Measurements from ENCODE around the gene TMEM247.

Gene TMEM247

GRCh38 chr2:46509804-46510203 is 30.4 kb downstream of the TMEM247 start:
- Histone ChIP-seq H3K79me2 (ENCODE audit: control insufficient read depth, insufficient read depth, low read length) (no peaks in the 10 kb centered on the region), H3K56ac (ENCODE audit: low read length) (no peak overlapping the region), H4K5ac (ENCODE audit: low read length) (no peak overlapping the region), H3K9ac (ENCODE audit: low read length) (no peak overlapping the region), H3K4me3 (ENCODE audit: low read length) (no peak overlapping the region), H2AK5ac (ENCODE audit: low read length) (no peak overlapping the region), H2BK5ac (ENCODE audit: low read length) (no peak overlapping the region), H3K4me1 (ENCODE audit: control insufficient read depth, low read depth, low read length) (peaks cover 6% of the 10 kb centered on the region), H3K4ac (ENCODE audit: low read depth, low read length) (no peak overlapping the region), H3K36me3 (ENCODE audit: control insufficient read depth, insufficient read depth, low read length) (no peaks in the 10 kb centered on the region), H3K27ac (ENCODE audit: low read depth, low read length) (no peak overlapping the region), H3K23ac (ENCODE audit: low read length) (no peak overlapping the region), H3K27me3 (ENCODE audit: insufficient read depth, low read length, poor library complexity) (no peaks in the 10 kb centered on the region), H2BK15ac (replicated peaks; ENCODE audit: low read depth) (no peak overlapping the region), H4K8ac (ENCODE audit: low read depth, low read length) (no peak overlapping the region), H3K79me1 (ENCODE audit: low read length) (no peaks in the 10 kb centered on the region), H3K18ac (ENCODE audit: low read length) (no peak overlapping the region), H3K4me2 (ENCODE audit: low read length) (no peak overlapping the region), H2BK120ac (ENCODE audit: low read depth, low read length) (no peak overlapping the region)
- DNase-seq: no peak
- no CpG with 5 or more reads among the region's 3 CpGs for WGBS (ENCODE audit: extremely low coverage, insufficient coverage, low lambda C conversion rate)

GRCh38 chr2:46510598-46511177 is 31.3 kb downstream of the TMEM247 start:
- H3K4me2 ChIP-seq (ENCODE audit: low read length): no peak overlapping the region
- H3K27me3 ChIP-seq (ENCODE audit: insufficient read depth, low read length, poor library complexity): no peaks in the 10 kb centered on the region
- H2BK5ac ChIP-seq (ENCODE audit: low read length): no peak overlapping the region
- no peak overlapping the region for H3K4ac ChIP-seq (ENCODE audit: low read depth, low read length)
- no peak overlapping the region for H2BK15ac ChIP-seq (replicated peaks; ENCODE audit: low read depth)
- WGBS (ENCODE audit: extremely low coverage, insufficient coverage, low lambda C conversion rate): no CpG with 5 or more reads among the region's 5 CpGs
- H3K4me1 ChIP-seq (ENCODE audit: control insufficient read depth, low read depth, low read length): peaks cover 6% of the 10 kb centered on the region
- no peak overlapping the region for H3K56ac ChIP-seq (ENCODE audit: low read length)
- no peak overlapping the region for H2BK120ac ChIP-seq (ENCODE audit: low read depth, low read length)
- H3K36me3 ChIP-seq (ENCODE audit: control insufficient read depth, insufficient read depth, low read length): no peaks in the 10 kb centered on the region
- H3K79me2 ChIP-seq (ENCODE audit: control insufficient read depth, insufficient read depth, low read length): no peaks in the 10 kb centered on the region
- H3K79me1 ChIP-seq (ENCODE audit: low read length): no peaks in the 10 kb centered on the region
- no peak overlapping the region for H4K8ac ChIP-seq (ENCODE audit: low read depth, low read length)
- no peak for DNase-seq
- no peak overlapping the region for H3K9ac ChIP-seq (ENCODE audit: low read length)
- no peak overlapping the region for H3K4me3 ChIP-seq (ENCODE audit: low read length)
- H4K5ac ChIP-seq (ENCODE audit: low read length): no peak overlapping the region
- no peak overlapping the region for H2AK5ac ChIP-seq (ENCODE audit: low read length)
- no peak overlapping the region for H3K18ac ChIP-seq (ENCODE audit: low read length)
- H3K23ac ChIP-seq (ENCODE audit: low read length): no peak overlapping the region
- no peak overlapping the region for H3K27ac ChIP-seq (ENCODE audit: low read depth, low read length)

- H3K79me1 ChIP-seq (ENCODE audit: low read length): no peaks in the 10 kb centered on the region
- DNase-seq: no peak
- no peak overlapping the region for H3K56ac ChIP-seq (ENCODE audit: low read length)
- no peaks in the 10 kb centered on the region for H3K36me3 ChIP-seq (ENCODE audit: control insufficient read depth, insufficient read depth, low read length)
- H3K23ac ChIP-seq (ENCODE audit: low read length): no peak overlapping the region
- no peaks in the 10 kb centered on the region for H3K4me1 ChIP-seq (ENCODE audit: control insufficient read depth, low read depth, low read length)
- no peak overlapping the region for H4K5ac ChIP-seq (ENCODE audit: low read length)
- H3K27ac ChIP-seq (ENCODE audit: low read depth, low read length): no peak overlapping the region
- H3K79me2 ChIP-seq (ENCODE audit: control insufficient read depth, insufficient read depth, low read length): no peaks in the 10 kb centered on the region
- H2AK5ac ChIP-seq (ENCODE audit: low read length): no peak overlapping the region
- no peak overlapping the region for H3K4ac ChIP-seq (ENCODE audit: low read depth, low read length)
- no peaks in the 10 kb centered on the region for H3K27me3 ChIP-seq (ENCODE audit: insufficient read depth, low read length, poor library complexity)
- no peak overlapping the region for H3K4me2 ChIP-seq (ENCODE audit: low read length)
- H2BK120ac ChIP-seq (ENCODE audit: low read depth, low read length): no peak overlapping the region
- no peak overlapping the region for H3K18ac ChIP-seq (ENCODE audit: low read length)
- H3K9ac ChIP-seq (ENCODE audit: low read length): no peak overlapping the region
- H4K8ac ChIP-seq (ENCODE audit: low read depth, low read length): no peak overlapping the region
- WGBS (ENCODE audit: extremely low coverage, insufficient coverage, low lambda C conversion rate): no CpG with 5 or more reads among the region's 10 CpGs
- H3K4me3 ChIP-seq (ENCODE audit: low read length): no peak overlapping the region
- no peak overlapping the region for H2BK15ac ChIP-seq (replicated peaks; ENCODE audit: low read depth)
- H2BK5ac ChIP-seq (ENCODE audit: low read length): no peak overlapping the region
Observed at GRCh38 chr2:46512185-46512584, 32.8 kb downstream of the TMEM247 start.

- Histone ChIP-seq H3K4me3 (ENCODE audit: low read length) (no peak overlapping the region), H4K8ac (ENCODE audit: low read depth, low read length) (no peak overlapping the region), H4K5ac (ENCODE audit: low read length) (no peak overlapping the region), H3K23ac (ENCODE audit: low read length) (no peak overlapping the region), H3K9ac (ENCODE audit: low read length) (no peak overlapping the region), H2BK120ac (ENCODE audit: low read depth, low read length) (no peak overlapping the region), H3K27me3 (ENCODE audit: insufficient read depth, low read length, poor library complexity) (no peaks in the 10 kb centered on the region), H3K4me1 (ENCODE audit: control insufficient read depth, low read depth, low read length) (no peaks in the 10 kb centered on the region), H3K36me3 (ENCODE audit: control insufficient read depth, insufficient read depth, low read length) (no peaks in the 10 kb centered on the region), H3K79me2 (ENCODE audit: control insufficient read depth, insufficient read depth, low read length) (no peaks in the 10 kb centered on the region), H2BK15ac (replicated peaks; ENCODE audit: low read depth) (no peak overlapping the region), H3K56ac (ENCODE audit: low read length) (no peak overlapping the region), H3K27ac (ENCODE audit: low read depth, low read length) (no peak overlapping the region), H3K4ac (ENCODE audit: low read depth, low read length) (no peak overlapping the region), H2BK5ac (ENCODE audit: low read length) (no peak overlapping the region), H3K18ac (ENCODE audit: low read length) (no peak overlapping the region), H2AK5ac (ENCODE audit: low read length) (no peak overlapping the region), H3K4me2 (ENCODE audit: low read length) (no peak overlapping the region), H3K79me1 (ENCODE audit: low read length) (no peaks in the 10 kb centered on the region)
- DNase-seq: no peak
- no CpG with 5 or more reads among the region's 1 CpG for WGBS (ENCODE audit: extremely low coverage, insufficient coverage, low lambda C conversion rate)
Observed at GRCh38 chr2:46514738-46515137, 35.4 kb downstream of the TMEM247 start.

- H2BK120ac ChIP-seq (ENCODE audit: low read depth, low read length): no peak overlapping the region
- no peaks in the 10 kb centered on the region for H3K79me1 ChIP-seq (ENCODE audit: low read length)
- no peak for DNase-seq
- H3K4me3 ChIP-seq (ENCODE audit: low read length): no peak overlapping the region
- H3K27me3 ChIP-seq (ENCODE audit: insufficient read depth, low read length, poor library complexity): no peaks in the 10 kb centered on the region
- no peak overlapping the region for H4K8ac ChIP-seq (ENCODE audit: low read depth, low read length)
- H4K5ac ChIP-seq (ENCODE audit: low read length): no peak overlapping the region
- no peak overlapping the region for H3K18ac ChIP-seq (ENCODE audit: low read length)
- no peak overlapping the region for H3K9ac ChIP-seq (ENCODE audit: low read length)
- WGBS (ENCODE audit: extremely low coverage, insufficient coverage, low lambda C conversion rate): no CpG with 5 or more reads among the region's 1 CpG
- H3K56ac ChIP-seq (ENCODE audit: low read length): no peak overlapping the region
- no peaks in the 10 kb centered on the region for H3K4me1 ChIP-seq (ENCODE audit: control insufficient read depth, low read depth, low read length)
- no peak overlapping the region for H3K4ac ChIP-seq (ENCODE audit: low read depth, low read length)
- H3K36me3 ChIP-seq (ENCODE audit: control insufficient read depth, insufficient read depth, low read length): no peaks in the 10 kb centered on the region
- no peak overlapping the region for H3K23ac ChIP-seq (ENCODE audit: low read length)
- H2AK5ac ChIP-seq (ENCODE audit: low read length): no peak overlapping the region
- H3K4me2 ChIP-seq (ENCODE audit: low read length): no peak overlapping the region
- H2BK5ac ChIP-seq (ENCODE audit: low read length): no peak overlapping the region
- no peak overlapping the region for H2BK15ac ChIP-seq (replicated peaks; ENCODE audit: low read depth)
- H3K79me2 ChIP-seq (ENCODE audit: control insufficient read depth, insufficient read depth, low read length): no peaks in the 10 kb centered on the region
- H3K27ac ChIP-seq (ENCODE audit: low read depth, low read length): no peak overlapping the region
Observed at GRCh38 chr2:46517485-46517884, 38.1 kb downstream of the TMEM247 start.

- no peak overlapping the region for H3K27ac ChIP-seq (ENCODE audit: low read depth, low read length)
- H2BK5ac ChIP-seq (ENCODE audit: low read length): no peak overlapping the region
- no peaks in the 10 kb centered on the region for H3K79me1 ChIP-seq (ENCODE audit: low read length)
- H2BK120ac ChIP-seq (ENCODE audit: low read depth, low read length): no peak overlapping the region
- H3K4ac ChIP-seq (ENCODE audit: low read depth, low read length): no peak overlapping the region
- no peaks in the 10 kb centered on the region for H3K4me1 ChIP-seq (ENCODE audit: control insufficient read depth, low read depth, low read length)
- H3K27me3 ChIP-seq (ENCODE audit: insufficient read depth, low read length, poor library complexity): no peaks in the 10 kb centered on the region
- H4K8ac ChIP-seq (ENCODE audit: low read depth, low read length): no peak overlapping the region
- no peak overlapping the region for H2AK5ac ChIP-seq (ENCODE audit: low read length)
- no CpG with 5 or more reads among the region's 7 CpGs for WGBS (ENCODE audit: extremely low coverage, insufficient coverage, low lambda C conversion rate)
- no peaks in the 10 kb centered on the region for H3K79me2 ChIP-seq (ENCODE audit: control insufficient read depth, insufficient read depth, low read length)
- H2BK15ac ChIP-seq (replicated peaks; ENCODE audit: low read depth): no peak overlapping the region
- no peak overlapping the region for H3K56ac ChIP-seq (ENCODE audit: low read length)
- no peak for DNase-seq
- no peak overlapping the region for H4K5ac ChIP-seq (ENCODE audit: low read length)
- H3K36me3 ChIP-seq (ENCODE audit: control insufficient read depth, insufficient read depth, low read length): no peaks in the 10 kb centered on the region
- H3K9ac ChIP-seq (ENCODE audit: low read length): no peak overlapping the region
- H3K23ac ChIP-seq (ENCODE audit: low read length): no peak overlapping the region
- no peak overlapping the region for H3K4me2 ChIP-seq (ENCODE audit: low read length)
- H3K18ac ChIP-seq (ENCODE audit: low read length): no peak overlapping the region
- no peak overlapping the region for H3K4me3 ChIP-seq (ENCODE audit: low read length)
Observed at GRCh38 chr2:46518861-46519260, 39.5 kb downstream of the TMEM247 start.

Data from mesendoderm (in vitro differentiated cells).